ENCODE measurements around the gene TMPRSS13. TPM values are rescaled to one million over a fixed set of nuclear protein-coding genes. Genes with fewer than 3 reads are reported as not detected.
"Not testable (repeated sequence)": the region's sequence is repeated elsewhere in the genome, so short reads cannot be mapped to it uniquely, and the experiment has no call there.

The TMPRSS13 gene
- total and polyA plus RNA-seq, 5 donors: 0.07 to 0.11 TPM; not detected in 3

- H3K27ac ChIP-seq (ENCODE audit: low read length): no peak overlapping the region
- peaks cover 2% of the 10 kb centered on the region for H3K4me1 ChIP-seq (ENCODE audit: control insufficient read depth, insufficient read depth, low read length)
- DNase-seq: no peak
- ATAC-seq: no peak
- intact Hi-C loops (cut with DNase I): no loop called here
- 73% methylated on average over 6 of the region's 6 CpGs for WGBS
- H3K4me3 ChIP-seq (ENCODE audit: low read length): no peak overlapping the region
- no peaks in the 10 kb centered on the region for H3K27me3 ChIP-seq (ENCODE audit: control insufficient read depth, insufficient read depth)
- no peaks in the 10 kb centered on the region for H3K9me3 ChIP-seq (ENCODE audit: control insufficient read depth, low read length)
These were observed 608 bp downstream of the TMPRSS13 start for GRCh38 chr11:117928446-117929141.

GRCh38 chr11:117927926-117928325, 1.3 kb downstream of the TMPRSS13 start:
- WGBS: 95% methylated on average over 3 of the region's 3 CpGs
- no peak for DNase-seq
- intact Hi-C loops (cut with DNase I): no loop called here
- H3K27ac ChIP-seq (ENCODE audit: low read length): no peak overlapping the region
- no peak overlapping the region for H3K4me3 ChIP-seq (ENCODE audit: low read length)
- H3K4me1 ChIP-seq (ENCODE audit: control insufficient read depth, insufficient read depth, low read length): peaks cover 2% of the 10 kb centered on the region
- no peaks in the 10 kb centered on the region for H3K9me3 ChIP-seq (ENCODE audit: control insufficient read depth, low read length)
- no peak for ATAC-seq
- no peaks in the 10 kb centered on the region for H3K27me3 ChIP-seq (ENCODE audit: control insufficient read depth, insufficient read depth)

- H3K4me3 ChIP-seq (ENCODE audit: low read length); H3K27me3 ChIP-seq (ENCODE audit: control insufficient read depth, insufficient read depth); H3K27ac ChIP-seq (ENCODE audit: low read length); H3K4me1 ChIP-seq (ENCODE audit: control insufficient read depth, insufficient read depth, low read length); ATAC-seq; H3K9me3 ChIP-seq (ENCODE audit: control insufficient read depth, low read length); intact Hi-C loops (cut with DNase I): not testable (repeated sequence)
- DNase-seq: peak in 1 of 3 donors; percentile 30
- 86% methylated on average over 7 of the region's 7 CpGs for WGBS
These were observed 3.0 kb downstream of the TMPRSS13 start for GRCh38 chr11:117926166-117926565.

- ATAC-seq: no peak
- DNase-seq: peak in 1 of 3 donors; percentile 31
- WGBS: 83% methylated on average over 11 of the region's 11 CpGs
- no peak overlapping the region for H3K27ac ChIP-seq (ENCODE audit: low read length)
- no peaks in the 10 kb centered on the region for H3K9me3 ChIP-seq (ENCODE audit: control insufficient read depth, low read length)
- H3K27me3 ChIP-seq (ENCODE audit: control insufficient read depth, insufficient read depth): no peaks in the 10 kb centered on the region
- no peaks in the 10 kb centered on the region for H3K4me1 ChIP-seq (ENCODE audit: control insufficient read depth, insufficient read depth, low read length)
- intact Hi-C loops (cut with DNase I): no loop called here
- no peak overlapping the region for H3K4me3 ChIP-seq (ENCODE audit: low read length)
These were observed 3.8 kb downstream of the TMPRSS13 start for GRCh38 chr11:117925198-117925925.

GRCh38 chr11:117924631-117925170, 4.5 kb downstream of the TMPRSS13 start:
- DNase-seq (no peak), ATAC-seq (no peak)
- H3K9me3 ChIP-seq (ENCODE audit: control insufficient read depth, low read length): no peaks in the 10 kb centered on the region
- 92% methylated on average over 11 of the region's 11 CpGs for WGBS
- intact Hi-C loops (cut with DNase I): no loop called here
- no peaks in the 10 kb centered on the region for H3K4me1 ChIP-seq (ENCODE audit: control insufficient read depth, insufficient read depth, low read length)
- H3K4me3 ChIP-seq (ENCODE audit: low read length): no peak overlapping the region
- no peak overlapping the region for H3K27ac ChIP-seq (ENCODE audit: low read length)
- H3K27me3 ChIP-seq (ENCODE audit: control insufficient read depth, insufficient read depth): no peaks in the 10 kb centered on the region

GRCh38 chr11:117923773-117924172, 5.4 kb downstream of the TMPRSS13 start:
- Histone ChIP-seq H3K27ac (ENCODE audit: low read length) (no peak overlapping the region), H3K4me3 (ENCODE audit: low read length) (no peak overlapping the region), H3K27me3 (ENCODE audit: control insufficient read depth, insufficient read depth) (no peaks in the 10 kb centered on the region), H3K4me1 (ENCODE audit: control insufficient read depth, insufficient read depth, low read length) (no peaks in the 10 kb centered on the region), H3K9me3 (ENCODE audit: control insufficient read depth, low read length) (no peaks in the 10 kb centered on the region)
- WGBS: 93% methylated on average over 6 of the region's 7 CpGs
- no peak for DNase-seq
- no peak for ATAC-seq
- intact Hi-C loops (cut with DNase I): no loop called here

- no peak for ATAC-seq
- Histone ChIP-seq H3K27ac (ENCODE audit: low read length) (no peak overlapping the region), H3K4me1 (ENCODE audit: control insufficient read depth, insufficient read depth, low read length) (no peaks in the 10 kb centered on the region), H3K9me3 (ENCODE audit: control insufficient read depth, low read length) (no peaks in the 10 kb centered on the region), H3K27me3 (ENCODE audit: control insufficient read depth, insufficient read depth) (no peaks in the 10 kb centered on the region), H3K4me3 (ENCODE audit: low read length) (no peak overlapping the region)
- intact Hi-C loops (cut with DNase I): no loop called here
- WGBS: 93% methylated on average over 4 of the region's 4 CpGs
- no peak for DNase-seq
These were observed 5.9 kb downstream of the TMPRSS13 start for GRCh38 chr11:117923275-117923674.

GRCh38 chr11:117921893-117922292, 7.3 kb downstream of the TMPRSS13 start:
- H3K27me3 ChIP-seq (ENCODE audit: control insufficient read depth, insufficient read depth): no peaks in the 10 kb centered on the region

GRCh38 chr11:117921456-117921855, 7.7 kb downstream of the TMPRSS13 start:
- 98% methylated on average over 2 of the region's 2 CpGs for WGBS
- DNase-seq: no peak

More at GRCh38 chr11:117921893-117922292, 7.3 kb downstream of the TMPRSS13 start:
- no peak for ATAC-seq
- DNase-seq: no peak
- Histone ChIP-seq H3K9me3 (ENCODE audit: control insufficient read depth, low read length) (no peaks in the 10 kb centered on the region), H3K4me1 (ENCODE audit: control insufficient read depth, insufficient read depth, low read length) (no peaks in the 10 kb centered on the region), H3K4me3 (ENCODE audit: low read length) (no peak overlapping the region), H3K27ac (ENCODE audit: low read length) (no peak overlapping the region)
- intact Hi-C loops (cut with DNase I): no loop called here
- WGBS: 92% methylated on average over 5 of the region's 5 CpGs

GRCh38 chr11:117919781-117920221, 9.4 kb downstream of the TMPRSS13 start:
- Histone ChIP-seq H3K27me3 (ENCODE audit: control insufficient read depth, insufficient read depth) (no peaks in the 10 kb centered on the region), H3K4me1 (ENCODE audit: control insufficient read depth, insufficient read depth, low read length) (no peaks in the 10 kb centered on the region), H3K4me3 (ENCODE audit: low read length) (no peak overlapping the region), H3K9me3 (ENCODE audit: control insufficient read depth, low read length) (no peaks in the 10 kb centered on the region), H3K27ac (ENCODE audit: low read length) (no peak overlapping the region)
- ATAC-seq (no peak), DNase-seq (no peak)
- WGBS: 80% methylated on average over 4 of the region's 4 CpGs
- intact Hi-C loops (cut with DNase I): no loop called here

More at GRCh38 chr11:117921456-117921855, 7.7 kb downstream of the TMPRSS13 start:
- Histone ChIP-seq H3K27ac (ENCODE audit: low read length) (no peak overlapping the region), H3K4me1 (ENCODE audit: control insufficient read depth, insufficient read depth, low read length) (no peaks in the 10 kb centered on the region), H3K4me3 (ENCODE audit: low read length) (no peak overlapping the region), H3K9me3 (ENCODE audit: control insufficient read depth, low read length) (no peaks in the 10 kb centered on the region), H3K27me3 (ENCODE audit: control insufficient read depth, insufficient read depth) (no peaks in the 10 kb centered on the region)
- ATAC-seq: no peak
- intact Hi-C loops (cut with DNase I): no loop called here

- Histone ChIP-seq H3K4me3 (ENCODE audit: low read length) (no peak overlapping the region), H3K4me1 (ENCODE audit: control insufficient read depth, insufficient read depth, low read length) (no peaks in the 10 kb centered on the region), H3K9me3 (ENCODE audit: control insufficient read depth, low read length) (no peaks in the 10 kb centered on the region), H3K27me3 (ENCODE audit: control insufficient read depth, insufficient read depth) (no peaks in the 10 kb centered on the region), H3K27ac (ENCODE audit: low read length) (no peak overlapping the region)
- 34% methylated on average over 4 of the region's 4 CpGs for WGBS
- no peak for ATAC-seq
- intact Hi-C loops (cut with DNase I): no loop called here
- DNase-seq: no peak
These were observed 9.9 kb downstream of the TMPRSS13 start for GRCh38 chr11:117919341-117919740.

Data from right cardiac atrium (tissue), 5 donors.